K562 (cell line): ENCODE measurements around the gene CTIF. TPM values are rescaled to one million over a fixed set of nuclear protein-coding genes. Genes with fewer than 3 reads are reported as not detected.

Experiments used
- ATAC-seq: fragments of 200-7000 bp; cut with Tn5 transposase; 3 replicates; pipeline ENCODE4 v1.9.1; 2020; ENCODE audit warnings: moderate library complexity
- BruUV-seq: library from RNA; stranded (reverse); fragments of 400-500 nt; replicated peaks from 2 replicates; lab custom pipeline; 2021; lab: Mats Ljungman, UMichigan
- CTCF ChIA-PET: fragments of 300-600 bp; formaldehyde crosslinking; extraction: SDS; loops from one replicate; lab custom pipeline; 2021; ENCODE audit warnings: low intra/inter-chr PET ratio; lab: Yijun Ruan, JAX
- POLR2A ChIA-PET: fragments of 300-600, 350-650 bp; sonication (Branson Sonifier 250); formaldehyde crosslinking; extraction: SDS; loops from one replicate; lab custom pipeline; 2021; ENCODE audit warnings: antibody characterized with exemption, inconsistent platforms; lab: Yijun Ruan, JAX
- DNase-seq, 4 experiments: peaks; one replicate each; pipeline versions ENCODE4 v3.0.0 to v3.0.0-alpha.2; 2011 to 2018; ENCODE audit warnings: low spot score in 3 of 4, mixed read lengths in 3 of 4; ENCODE audit errors: extremely low read depth in 1 of 4
- FAIRE-seq: peaks from 2 replicates; lab custom pipeline; 2011; peaks lifted over from hg19 to GRCh38; lab: Jason Lieb, UNC
- H2AFZ ChIP-seq: 2 replicates; pipeline ENCODE4 v1.6.0; 2011; ENCODE audit warnings: low read depth, low read length, control low read depth, inconsistent platforms
- H3K27ac ChIP-seq: fragments of 200-600 bp; 3 replicates; pipeline ENCODE4 v1.8.0; 2011; ENCODE audit warnings: low read depth, mild to moderate bottlenecking, control low read depth, inconsistent platforms, low read length, moderate library complexity, mixed read lengths; ENCODE audit errors: extremely low read depth
- H3K27me3 ChIP-seq, 2 experiments: fragments of 300-600 bp in 1 of 2; 2 replicates in 1 of 2; 3 replicates in 1 of 2; pipeline versions ENCODE4 v1.6.0 to v1.8.0; 2011; ENCODE audit warnings: inconsistent platforms in 2 of 2, low read length in 2 of 2, mild to moderate bottlenecking in 1 of 2, mixed read lengths in 1 of 2, moderate library complexity in 1 of 2; ENCODE audit not compliant: control insufficient read depth in 2 of 2, insufficient read depth in 2 of 2
- H3K36me3 ChIP-seq: fragments of 300-600 bp; 3 replicates; pipeline ENCODE4 v1.8.0; 2011; ENCODE audit warnings: mild to moderate bottlenecking, low read length, inconsistent platforms; ENCODE audit not compliant: control insufficient read depth, insufficient read depth
- H3K4me1 ChIP-seq, 2 experiments: fragments of 200-600 bp in 1 of 2; replicated peaks in 1 of 2; 2 replicates in 1 of 2; 3 replicates in 1 of 2; pipeline versions ENCODE4 v1.5.1 to v1.8.0; 2011; ENCODE audit warnings: inconsistent platforms in 2 of 2, low read length in 2 of 2, mild to moderate bottlenecking in 1 of 2, mixed read lengths in 1 of 2, moderate library complexity in 1 of 2; ENCODE audit not compliant: control insufficient read depth in 2 of 2, insufficient read depth in 2 of 2
- H3K4me2 ChIP-seq: 2 replicates; pipeline ENCODE4 v1.6.1; 2011; ENCODE audit warnings: low read length, control low read depth, inconsistent platforms, mixed read lengths; ENCODE audit not compliant: insufficient read depth
- H3K4me3 ChIP-seq: fragments of 200-600 bp; sonication (generic), shearing (Covaris generic); 2 replicates; pipeline ENCODE4 v1.5.1; 2016; ENCODE audit warnings: control low read depth, inconsistent platforms
- H3K79me2 ChIP-seq: fragments of 200-600 bp; 3 replicates; pipeline ENCODE4 v1.8.0; 2011; ENCODE audit warnings: low read length, inconsistent platforms; ENCODE audit not compliant: control insufficient read depth, insufficient read depth
- H3K9ac ChIP-seq, 2 experiments: 2 replicates each; pipeline versions ENCODE4 v1.6.0 to v1.6.1; 2011; ENCODE audit warnings: low read depth in 2 of 2, low read length in 2 of 2, control low read depth in 1 of 2, inconsistent platforms in 1 of 2, mild to moderate bottlenecking in 1 of 2, mixed read lengths in 1 of 2; ENCODE audit not compliant: insufficient read depth in 1 of 2
- H3K9me1 ChIP-seq: one replicate; pipeline ENCODE4 v1.6.0; 2011; ENCODE audit warnings: inconsistent platforms, mild to moderate bottlenecking, low read length, moderate library complexity; ENCODE audit not compliant: control insufficient read depth, insufficient read depth
- H3K9me3 ChIP-seq: replicated peaks from 2 replicates; pipeline ENCODE4 v1.5.1; 2011; ENCODE audit warnings: low read depth, low read length, inconsistent platforms; ENCODE audit not compliant: control insufficient read depth, insufficient read depth
- H4K20me1 ChIP-seq: replicated peaks from 2 replicates; pipeline ENCODE4 v1.6.1; 2011; ENCODE audit warnings: low read length, inconsistent platforms, mixed read lengths; ENCODE audit not compliant: control insufficient read depth, insufficient read depth
- ATF1 ChIP-seq, 2 experiments: fragments of 450-650 bp in 1 of 2; IDR thresholded peaks; 2 replicates each; pipeline ENCODE4 v1.6.1; 2016; ENCODE audit warnings: missing compliant biosample characterization in 1 of 2, missing genetic modification characterization in 1 of 2
- BRCA1 ChIP-seq, 2 experiments: fragments of 450-650 bp in 1 of 2; sonication (generic) in 1 of 2; formaldehyde crosslinking in 1 of 2; IDR thresholded peaks; 2 replicates each; pipeline versions ENCODE4 v1.5.0 to v1.6.1; 2017 to 2020; ENCODE audit warnings: mild to moderate bottlenecking in 1 of 2, missing genetic modification reagents in 1 of 2
- CBX8 ChIP-seq: fragments of 200-600 bp; sonication (generic); IDR thresholded peaks from 2 replicates; pipeline ENCODE4 v1.6.1; 2012; ENCODE audit warnings: borderline replicate concordance, mixed run types, low read depth, mild to moderate bottlenecking, moderate library complexity, mixed read lengths, low read length, control low read depth, inconsistent platforms; ENCODE audit not compliant: poor library complexity, severe bottlenecking; ENCODE audit errors: extremely low read depth
- CTCF ChIP-seq, 3 experiments: IDR thresholded peaks in 2 of 3; conservative IDR thresholded peaks in 1 of 3; 2 replicates each; pipeline ENCODE4 v1.5.1; 2011 to 2012; ENCODE audit warnings: low read length in 3 of 3, mild to moderate bottlenecking in 3 of 3, control low read depth in 2 of 3, improper control_type of control experiment in 1 of 3, inconsistent platforms in 1 of 3, low read depth in 1 of 3, mixed read lengths in 1 of 3, moderate library complexity in 1 of 3; ENCODE audit not compliant: insufficient read depth in 2 of 3
- DACH1 ChIP-seq: fragments of 450-650 bp; IDR thresholded peaks from 2 replicates; pipeline ENCODE4 v1.6.1; 2018; ENCODE audit not compliant: partially characterized antibody
- FOXJ2 ChIP-seq: fragments of 200-800 bp; sonication (Bioruptor generic); IDR thresholded peaks from 2 replicates; pipeline ENCODE4 v1.6.1; 2016; ENCODE audit warnings: missing genetic modification characterization, missing compliant biosample characterization
- FUS ChIP-seq: fragments of 200-400 bp; formaldehyde crosslinking; optimal IDR thresholded peaks from 2 replicates; pipeline ENCODE3; 2017; ENCODE audit warnings: low read depth, low read length
- IRF1 ChIP-seq: sonication (generic); formaldehyde crosslinking; IDR thresholded peaks from 2 replicates; pipeline ENCODE4 v1.8.0; 2022; ENCODE audit warnings: missing genetic modification reagents, mild to moderate bottlenecking, borderline replicate concordance
- KLF6 ChIP-seq: fragments of 250-450 bp; sonication (Bioruptor Pico); IDR thresholded peaks from 2 replicates; pipeline ENCODE4 v1.4.0; 2020; ENCODE audit warnings: mild to moderate bottlenecking, moderate library complexity, borderline replicate concordance
- MEIS2 ChIP-seq: fragments of 450-650 bp; IDR thresholded peaks from 2 replicates; pipeline ENCODE4 v1.6.1; 2014; ENCODE audit warnings: mild to moderate bottlenecking; ENCODE audit not compliant: partially characterized antibody
- NFIC ChIP-seq: fragments of 450-650 bp; IDR thresholded peaks from 2 replicates; pipeline ENCODE4 v1.6.1; 2017; ENCODE audit warnings: mild to moderate bottlenecking, inconsistent platforms
- SMAD3 ChIP-seq: fragments of 450-650 bp; formaldehyde crosslinking; conservative IDR thresholded peaks from 2 replicates; pipeline ENCODE4 v1.4.0; 2020; ENCODE audit warnings: mild to moderate bottlenecking
- SMARCB1 ChIP-seq: IDR thresholded peaks from 2 replicates; pipeline ENCODE4 v1.6.1; 2011; ENCODE audit warnings: improper control_type of control experiment, low read depth; ENCODE audit not compliant: insufficient read length
- ZEB2 ChIP-seq: fragments of 450-650 bp; IDR thresholded peaks from 2 replicates; pipeline ENCODE4 v1.6.1; 2016
- ZNF165 ChIP-seq: fragments of 250-450 bp; sonication (Bioruptor Pico); IDR thresholded peaks from 2 replicates; pipeline ENCODE4 v1.4.0; 2020; ENCODE audit warnings: borderline replicate concordance
- ZNF212 ChIP-seq: fragments of 450-650 bp; formaldehyde crosslinking; IDR thresholded peaks from 2 replicates; pipeline ENCODE4 v1.4.0; 2020; ENCODE audit warnings: mild to moderate bottlenecking
- ZNF3 ChIP-seq: fragments of 250-450 bp; sonication (Bioruptor Pico); IDR thresholded peaks from 2 replicates; pipeline ENCODE4 v1.5.0; 2021; ENCODE audit warnings: mild to moderate bottlenecking, moderate library complexity
- ZNF347 ChIP-seq: fragments of 450-650 bp; formaldehyde crosslinking; IDR thresholded peaks from 2 replicates; pipeline ENCODE4 v1.4.0; 2020; ENCODE audit warnings: low read depth, mild to moderate bottlenecking, moderate library complexity
- ZSCAN32 ChIP-seq: fragments of 450-650 bp; formaldehyde crosslinking; IDR thresholded peaks from 2 replicates; pipeline ENCODE4 v1.4.0; 2020; ENCODE audit warnings: mild to moderate bottlenecking, moderate library complexity
- whole genome bisulfite sequencing: fragments of 100-300 bp; shearing (Covaris generic); methylation state at CpG from one replicate; pipeline ENCODE4 v1.1.6; 2016; ENCODE audit warnings: low coverage, mixed read lengths; ENCODE audit not compliant: insufficient coverage; ENCODE audit errors: missing lambda C conversion rate; 5-methylcytosine and 5-hydroxymethylcytosine counted together
- in situ Hi-C: fragments of 300-500 bp; cut with MboI; formaldehyde crosslinking; loops from 4 replicates; pipeline ENCODE4 v1.15.0; 2018; ENCODE audit warnings: inconsistent platforms, mixed read lengths
- intact Hi-C: fragments of 100-400 bp; cut with micrococcal nuclease; formaldehyde crosslinking; loops from 2 replicates; pipeline ENCODE4 v1.14.2; 2022
- polyA plus RNA-seq, 8 experiments: library from polyadenylated mRNA; depleted of rRNA in 4 of 8; stranded (reverse) in 5 of 8; unstranded in 3 of 8; fragments of >200 nt; fragmentation: Nextera tagmentation in 2 of 8; fragmentation: Illumina TruSeq in 1 of 8; extraction: Ambion mirVana in 2 of 8; extraction: Trizol in 1 of 8; gene quantifications; 2 replicates each; pipeline versions ENCODE4 v1.2.1 to v1.2.3, GENCODE V29; 2011 to 2014; ENCODE audit warnings: inconsistent platforms in 1 of 8, missing spikeins in 1 of 8
- total RNA-seq, 7 experiments: library from RNA; depleted of rRNA in 6 of 7; stranded (reverse); fragments of >200 nt in 6 of 7; fragmentation: Illumina TruSeq in 2 of 7; extraction: Trizol in 2 of 7; gene quantifications; 2 replicates each; pipeline versions ENCODE4 v1.2.1 to v1.2.3, GENCODE V29; 2011 to 2021; ENCODE audit warnings: low replicate concordance in 1 of 7
- TF ChIP-seq, protein P1 (sequence below): fragments of 250-450 bp; sonication (Bioruptor Pico); IDR thresholded peaks from 2 replicates; pipeline ENCODE4 v1.4.0; 2020

CTIF gene
- total and polyA plus RNA-seq, 9 of the 15 experiments (the other 6 are each of a cell fraction or from before 2014, with no cell fraction given): 0.17 to 11.5 (median 2.2) TPM

DNA sequence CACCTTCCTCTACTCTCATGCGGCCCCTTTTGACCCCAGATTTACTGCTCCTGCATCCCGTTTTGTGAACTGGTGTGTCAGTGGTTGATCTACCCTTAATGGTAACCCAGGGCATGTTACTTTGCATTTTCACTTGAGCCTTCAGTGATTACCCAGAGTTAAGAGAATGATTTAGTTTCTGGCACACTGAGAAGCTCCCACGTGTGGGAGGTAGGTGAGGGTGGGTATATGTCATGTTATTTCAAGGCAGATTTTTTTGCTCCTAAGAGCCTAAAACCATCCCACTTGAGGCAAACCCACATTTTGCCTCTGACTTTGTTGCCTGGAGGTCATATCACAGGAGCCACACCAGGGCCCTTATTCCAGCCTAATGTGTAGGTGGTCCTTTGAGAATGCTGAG lies 186.7 kb downstream of the CTIF start:
- H3K27ac ChIP-seq: no peak overlapping the region
- H3K9me3 ChIP-seq: no peaks in the 10 kb centered on the region
- H3K36me3 ChIP-seq: no peaks in the 10 kb centered on the region
- H3K4me2 ChIP-seq: no peak overlapping the region
- no peak overlapping the region for H3K9ac ChIP-seq
- H2AFZ ChIP-seq: no peak overlapping the region
- no peak for TF ChIP-seq DACH1
- no peak for TF ChIP-seq SMAD3 (CRISPR knock-in tag)
- no peak for TF ChIP-seq SMARCB1
- no peak for TF ChIP-seq FUS
- TF ChIP-seq ZEB2: no peak
- TF ChIP-seq KLF6 (CRISPR knock-in tag): no peak
- TF ChIP-seq ZNF212 (CRISPR knock-in tag): no peak
- TF ChIP-seq ZNF165 (CRISPR knock-in tag): no peak
- no peak for TF ChIP-seq CTCF (IDR thresholded peaks at IDR 0.05 in 2 of 3, conservative IDR thresholded peaks at IDR 0.05 in 1 of 3; ENCODE audit: insufficient read depth in 2 of 3, low read depth in 1 of 3, low read length in 3 of 3)
- TF ChIP-seq ZSCAN32 (CRISPR knock-in tag): no peak
- TF ChIP-seq CBX8: no peak
- no peak for TF ChIP-seq BRCA1 (IDR thresholded peaks at IDR 0.05)
- no peak for TF ChIP-seq BRCA1 (CRISPR knock-in tag; IDR thresholded peaks at IDR 0.05)
- TF ChIP-seq ZNF3 (CRISPR knock-in tag): no peak
- no peak for TF ChIP-seq ZNF347 (CRISPR knock-in tag)
- TF ChIP-seq, protein P1, sequence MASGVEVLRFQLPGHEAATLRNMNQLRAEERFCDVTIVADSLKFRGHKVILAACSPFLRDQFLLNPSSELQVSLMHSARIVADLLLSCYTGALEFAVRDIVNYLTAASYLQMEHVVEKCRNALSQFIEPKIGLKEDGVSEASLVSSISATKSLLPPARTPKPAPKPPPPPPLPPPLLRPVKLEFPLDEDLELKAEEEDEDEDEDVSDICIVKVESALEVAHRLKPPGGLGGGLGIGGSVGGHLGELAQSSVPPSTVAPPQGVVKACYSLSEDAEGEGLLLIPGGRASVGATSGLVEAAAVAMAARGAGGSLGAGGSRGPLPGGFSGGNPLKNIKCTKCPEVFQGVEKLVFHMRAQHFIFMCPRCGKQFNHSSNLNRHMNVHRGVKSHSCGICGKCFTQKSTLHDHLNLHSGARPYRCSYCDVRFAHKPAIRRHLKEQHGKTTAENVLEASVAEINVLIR (CRISPR knock-in tag): no peak
- no peak for TF ChIP-seq ATF1 (CRISPR knock-in tag; IDR thresholded peaks at IDR 0.05)
- TF ChIP-seq ATF1 (tag; IDR thresholded peaks at IDR 0.05): no peak
- TF ChIP-seq IRF1 (CRISPR knock-in tag): no peak
- no peak for TF ChIP-seq NFIC
- TF ChIP-seq FOXJ2 (tag): no peak
- no peak for TF ChIP-seq MEIS2
- POLR2A ChIA-PET: no interaction called here
- BruUV-seq: no TSS peak
- intact Hi-C loops: no loop called here
- H3K4me1 ChIP-seq: peaks cover 6 to 9% of the 10 kb centered on the region in 2 experiments; a peak in 4 of 5 replicates
- DNase-seq: no peak
- CTCF ChIA-PET: no interaction called here
- no peaks in the 10 kb centered on the region for H4K20me1 ChIP-seq
- no peak overlapping the region for H3K4me3 ChIP-seq
- no peak for ATAC-seq
- WGBS: 68% methylated on average over 3 of the region's 3 CpGs
- no peaks in the 10 kb centered on the region for H3K9me1 ChIP-seq
- in situ Hi-C loops: no loop called here
- H3K27me3 ChIP-seq: no peaks in the 10 kb centered on the region
- H3K79me2 ChIP-seq: no peaks in the 10 kb centered on the region
- FAIRE-seq: no peak
